ENCODE data around the gene FITM1.

Gene FITM1

GRCh38 chr14:24130380-24130716, at the start of gene FITM1:
Gene FITM1 (plus strand): TSS chr14:24130659. CDS start chr14:24131564, 905 bp downstream.
- H3K9me3 Mint-ChIP-seq: no peaks in the 10 kb centered on the region
- H3K4me3 Mint-ChIP-seq: no peak within 1 kb of the TSS
- no peaks in the 10 kb centered on the region for H3K27me3 Mint-ChIP-seq
- no peak for ATAC-seq
- H3K36me3 Mint-ChIP-seq: no peaks in the 10 kb centered on the region
- peaks cover 27% of the 10 kb centered on the region for H3K4me1 Mint-ChIP-seq
- H3K27ac Mint-ChIP-seq: peak within 1 kb of the TSS; percentile 63

DNA sequence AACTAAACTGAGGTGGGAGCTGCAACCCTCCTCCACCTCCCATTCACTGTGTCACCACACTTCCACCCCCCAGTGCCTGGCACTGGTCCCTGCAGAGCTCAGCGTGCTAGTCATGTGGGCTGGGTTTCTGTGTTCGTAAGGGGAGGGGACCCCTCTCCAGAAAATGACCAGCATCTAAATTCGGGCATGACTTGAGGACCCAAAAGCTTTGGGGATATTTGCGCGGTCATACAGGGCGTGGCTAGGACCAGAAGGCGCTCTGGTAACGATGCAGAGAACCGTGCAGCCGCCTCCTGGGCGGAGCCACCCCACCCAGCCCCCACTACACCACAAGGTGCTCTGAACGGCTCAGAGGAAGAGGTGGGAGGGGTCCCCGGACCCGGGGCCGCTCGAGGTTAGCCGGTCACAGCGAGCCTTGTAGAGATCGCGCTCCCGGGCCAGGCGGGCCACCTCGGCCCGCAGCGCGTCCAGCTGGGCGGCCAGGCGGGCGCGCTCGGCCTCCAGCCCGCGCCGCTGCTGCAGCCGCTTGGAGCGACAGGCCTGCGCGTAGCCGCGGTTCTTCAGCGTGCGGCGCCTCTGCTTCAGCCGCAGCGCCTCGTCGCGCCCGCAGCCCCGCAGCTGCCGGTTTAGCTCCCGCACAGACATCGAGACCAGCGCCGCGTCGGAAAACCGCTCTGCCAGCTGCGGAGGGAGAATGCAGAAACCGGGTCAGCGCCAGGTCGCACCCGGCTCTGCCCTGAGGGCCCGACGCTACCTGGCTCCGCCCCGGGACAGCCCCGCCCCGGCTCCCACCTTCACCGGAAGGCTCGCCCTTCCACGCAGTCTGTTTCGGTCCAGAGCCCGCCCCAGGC, 49.3 kb upstream of the FITM1 start:
- H3K27me3 Mint-ChIP-seq: no peaks in the 10 kb centered on the region
- H3K36me3 Mint-ChIP-seq: no peaks in the 10 kb centered on the region

GRCh38 chr14:24081739-24082211, 48.7 kb upstream of the FITM1 start:
- peak overlapping the region; percentile 91 for H3K27ac Mint-ChIP-seq
- H3K9me3 Mint-ChIP-seq: no peaks in the 10 kb centered on the region
- H3K4me3 Mint-ChIP-seq: peak overlapping the region; percentile 83
- no peaks in the 10 kb centered on the region for H3K36me3 Mint-ChIP-seq
- H3K4me1 Mint-ChIP-seq: peaks cover 42% of the 10 kb centered on the region
- ATAC-seq: no peak
- H3K27me3 Mint-ChIP-seq: no peaks in the 10 kb centered on the region

More for the DNA sequence above, 49.3 kb upstream of the FITM1 start:
- peak overlapping the region; percentile 83 for H3K4me3 Mint-ChIP-seq
- H3K9me3 Mint-ChIP-seq: no peaks in the 10 kb centered on the region
- peak; percentile 96 for ATAC-seq
- H3K27ac Mint-ChIP-seq: peak overlapping the region; percentile 91
- H3K4me1 Mint-ChIP-seq: peaks cover 49% of the 10 kb centered on the region

GRCh38 chr14:24082411-24083080, 47.9 kb upstream of the FITM1 start:
- Mint-ChIP-seq H3K36me3 (no peaks in the 10 kb centered on the region), H3K27me3 (no peaks in the 10 kb centered on the region), H3K4me3 (peak overlapping the region; percentile 83), H3K9me3 (no peaks in the 10 kb centered on the region), H3K4me1 (peaks cover 39% of the 10 kb centered on the region), H3K27ac (peak overlapping the region; percentile 91)
- ATAC-seq: no peak

- H3K4me3 Mint-ChIP-seq: no peak overlapping the region
- no peaks in the 10 kb centered on the region for H3K27me3 Mint-ChIP-seq
- peaks cover 37% of the 10 kb centered on the region for H3K4me1 Mint-ChIP-seq
- H3K9me3 Mint-ChIP-seq: no peaks in the 10 kb centered on the region
- no peaks in the 10 kb centered on the region for H3K36me3 Mint-ChIP-seq
- no peak for ATAC-seq
- no peak overlapping the region for H3K27ac Mint-ChIP-seq
Measured at GRCh38 chr14:24083462-24083861, 47.0 kb upstream of the FITM1 start.

GRCh38 chr14:24084440-24084839, 46.0 kb upstream of the FITM1 start:
- no peak for ATAC-seq
- no peak overlapping the region for H3K27ac Mint-ChIP-seq
- H3K9me3 Mint-ChIP-seq: no peaks in the 10 kb centered on the region
- H3K4me1 Mint-ChIP-seq: peaks cover 31% of the 10 kb centered on the region
- H3K36me3 Mint-ChIP-seq: no peaks in the 10 kb centered on the region
- no peaks in the 10 kb centered on the region for H3K27me3 Mint-ChIP-seq
- H3K4me3 Mint-ChIP-seq: no peak overlapping the region

DNA sequence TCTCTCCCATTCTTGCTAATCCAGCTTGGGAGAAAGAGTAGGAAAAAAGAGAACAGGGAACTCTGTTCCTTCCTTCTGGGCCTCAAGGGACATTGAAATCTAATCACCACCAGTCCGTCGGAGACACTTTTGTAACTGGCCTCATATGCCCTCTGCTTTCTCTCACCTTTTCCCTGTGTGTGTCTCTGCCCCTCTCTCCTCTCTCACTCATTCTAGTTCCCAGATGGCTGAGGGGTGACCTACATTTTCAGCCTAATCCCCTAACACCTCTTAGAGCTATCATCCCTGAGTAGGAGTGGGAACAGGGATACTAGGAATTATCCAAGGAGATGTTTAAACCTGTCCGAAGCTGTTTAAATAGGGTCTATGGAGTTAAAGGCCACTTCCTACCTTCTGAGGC, 45.2 kb upstream of the FITM1 start:
- ATAC-seq: no peak
- H3K4me3 Mint-ChIP-seq: no peak overlapping the region
- H3K27ac Mint-ChIP-seq: no peak overlapping the region
- H3K4me1 Mint-ChIP-seq: peaks cover 26% of the 10 kb centered on the region
- no peaks in the 10 kb centered on the region for H3K36me3 Mint-ChIP-seq
- H3K27me3 Mint-ChIP-seq: no peaks in the 10 kb centered on the region
- no peaks in the 10 kb centered on the region for H3K9me3 Mint-ChIP-seq

DNA sequence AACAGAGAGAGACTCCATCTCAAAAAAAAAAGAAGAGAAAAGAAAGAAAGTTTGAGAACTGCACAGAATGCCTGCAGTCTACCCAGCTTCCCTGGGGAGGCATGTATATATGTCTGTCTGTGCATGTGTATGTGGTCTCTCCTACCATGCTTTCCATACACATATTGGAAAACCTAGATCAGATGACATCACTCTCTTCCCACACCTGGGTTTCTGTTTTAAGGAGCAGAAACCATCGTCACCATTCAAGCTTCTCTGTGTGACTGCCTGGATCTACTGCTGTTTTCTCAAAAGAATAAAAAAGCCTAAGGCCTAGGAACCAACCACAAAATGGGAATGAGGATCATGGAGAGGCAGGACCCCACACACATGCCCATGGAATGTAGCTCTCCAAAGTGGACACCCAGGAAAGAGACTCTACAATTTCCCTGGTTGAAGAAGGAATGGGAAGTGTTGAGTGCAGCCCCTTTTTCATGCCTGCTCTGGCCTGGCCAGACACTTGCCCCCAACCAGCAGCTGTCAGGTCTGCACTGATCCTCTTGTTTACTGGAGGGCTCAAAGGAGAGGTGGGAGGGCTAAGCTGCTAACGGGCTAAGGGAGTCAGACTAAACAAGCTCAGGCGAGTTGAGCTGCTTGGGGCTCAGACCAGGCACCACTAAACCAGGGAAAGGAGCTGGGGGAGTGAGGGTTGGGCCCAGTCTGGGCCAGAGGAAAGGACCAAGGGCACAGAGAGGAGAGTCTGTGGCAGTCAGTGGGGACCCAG, 44.1 kb upstream of the FITM1 start:
- Mint-ChIP-seq H3K36me3 (no peaks in the 10 kb centered on the region), H3K27ac (no peak overlapping the region), H3K4me1 (peaks cover 26% of the 10 kb centered on the region), H3K4me3 (no peak overlapping the region), H3K9me3 (no peaks in the 10 kb centered on the region), H3K27me3 (no peaks in the 10 kb centered on the region)
- no peak for ATAC-seq

DNA sequence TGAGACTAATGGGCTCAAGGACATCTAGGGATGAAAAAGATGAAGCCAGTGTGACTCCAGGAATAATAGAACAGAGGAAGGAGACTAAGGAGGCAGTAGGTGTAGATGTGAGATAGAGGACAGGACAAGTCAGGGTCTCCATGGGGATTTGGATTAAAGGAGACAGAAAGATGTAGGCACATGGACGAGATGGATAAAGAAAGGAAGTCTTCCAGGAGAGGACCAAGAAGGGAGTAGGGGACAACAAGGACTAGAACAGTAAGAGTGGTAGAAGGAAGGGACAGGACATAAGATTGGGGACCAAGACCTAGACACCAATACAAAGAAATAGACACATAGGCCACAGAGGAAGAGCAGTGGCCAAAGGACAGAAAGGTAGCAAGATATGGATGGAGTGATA, 43.5 kb upstream of the FITM1 start:
- H3K27me3 Mint-ChIP-seq: no peaks in the 10 kb centered on the region
- H3K4me3 Mint-ChIP-seq: no peak overlapping the region
- no peak overlapping the region for H3K27ac Mint-ChIP-seq
- H3K36me3 Mint-ChIP-seq: no peaks in the 10 kb centered on the region
- no peak for ATAC-seq
- H3K9me3 Mint-ChIP-seq: no peaks in the 10 kb centered on the region
- H3K4me1 Mint-ChIP-seq: peaks cover 23% of the 10 kb centered on the region

DNA sequence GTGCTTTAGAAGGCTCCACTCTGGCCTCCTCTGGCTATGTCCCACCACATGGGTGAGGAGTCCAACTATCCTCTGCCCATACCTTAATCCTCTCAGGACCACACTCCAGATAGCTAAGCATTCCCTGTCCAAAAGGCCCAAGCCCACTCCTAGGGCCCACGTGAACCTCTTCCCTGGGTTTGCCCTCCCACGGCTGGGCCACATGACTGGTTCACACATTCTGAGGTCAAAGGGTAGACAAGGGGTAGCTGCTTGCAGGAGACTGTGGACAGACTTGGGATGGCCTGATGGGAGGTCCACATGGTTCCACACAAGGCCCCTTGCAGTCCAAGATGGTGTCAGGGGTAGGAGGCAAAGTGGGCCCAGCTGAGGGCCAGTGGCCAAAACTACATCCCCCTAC, 42.4 kb upstream of the FITM1 start:
- no peak for ATAC-seq
- H3K4me3 Mint-ChIP-seq: no peak overlapping the region
- no peak overlapping the region for H3K27ac Mint-ChIP-seq
- H3K36me3 Mint-ChIP-seq: no peaks in the 10 kb centered on the region
- H3K9me3 Mint-ChIP-seq: no peaks in the 10 kb centered on the region
- no peaks in the 10 kb centered on the region for H3K27me3 Mint-ChIP-seq
- peaks cover 18% of the 10 kb centered on the region for H3K4me1 Mint-ChIP-seq

- peaks cover 26% of the 10 kb centered on the region for H3K4me1 Mint-ChIP-seq
- no peaks in the 10 kb centered on the region for H3K9me3 Mint-ChIP-seq
- H3K27me3 Mint-ChIP-seq: no peaks in the 10 kb centered on the region
- H3K27ac Mint-ChIP-seq: no peak overlapping the region
- no peak for ATAC-seq
- H3K36me3 Mint-ChIP-seq: no peaks in the 10 kb centered on the region
- H3K4me3 Mint-ChIP-seq: no peak overlapping the region
Measured at GRCh38 chr14:24089890-24090289, 40.6 kb upstream of the FITM1 start.

- no peak overlapping the region for H3K4me3 Mint-ChIP-seq
- peaks cover 4% of the 10 kb centered on the region for H3K36me3 Mint-ChIP-seq
- no peaks in the 10 kb centered on the region for H3K27me3 Mint-ChIP-seq
- no peak for ATAC-seq
- H3K4me1 Mint-ChIP-seq: peaks cover 39% of the 10 kb centered on the region
- no peaks in the 10 kb centered on the region for H3K9me3 Mint-ChIP-seq
- peak overlapping the region; percentile 97 for H3K27ac Mint-ChIP-seq
Measured at GRCh38 chr14:24092110-24092504, 38.4 kb upstream of the FITM1 start.

DNA sequence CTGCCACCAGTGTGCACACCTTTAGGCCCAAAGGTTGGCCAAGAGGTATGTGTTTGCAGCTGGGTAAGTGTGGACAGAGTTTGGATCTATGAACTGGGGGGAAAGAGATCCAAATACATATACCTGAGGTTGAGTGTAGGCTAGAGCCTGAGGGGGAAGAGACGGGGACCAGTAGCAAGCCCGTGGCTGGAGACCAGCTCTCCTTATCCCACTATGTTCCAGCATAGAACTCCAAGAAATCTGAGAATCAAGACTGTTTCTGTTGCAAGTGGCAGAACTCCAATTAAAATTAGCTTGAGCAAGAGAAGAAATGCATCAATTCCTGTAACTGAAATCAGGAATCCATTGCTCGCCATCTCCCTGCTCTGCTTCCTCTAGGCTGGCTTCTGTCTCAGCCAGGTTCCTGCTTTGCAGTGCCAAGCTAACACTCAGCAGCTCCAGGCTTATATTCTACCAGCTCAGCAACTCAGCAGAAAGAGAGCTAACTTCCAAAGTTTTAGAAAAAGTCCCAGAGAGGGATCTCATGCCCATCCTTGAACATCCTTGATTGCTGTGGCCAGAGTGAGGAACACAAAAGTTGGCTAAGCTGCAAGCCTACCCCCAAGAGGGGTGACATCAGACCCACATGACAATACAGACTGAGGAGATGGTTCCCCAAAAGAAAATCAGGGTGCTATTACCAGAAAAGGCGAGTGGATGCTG, 37.8 kb upstream of the FITM1 start:
- H3K36me3 Mint-ChIP-seq: peaks cover 4% of the 10 kb centered on the region
- H3K9me3 Mint-ChIP-seq: no peaks in the 10 kb centered on the region
- H3K27me3 Mint-ChIP-seq: no peaks in the 10 kb centered on the region
- H3K27ac Mint-ChIP-seq: peak overlapping the region; percentile 97
- H3K4me3 Mint-ChIP-seq: peak overlapping the region; percentile 96
- peaks cover 39% of the 10 kb centered on the region for H3K4me1 Mint-ChIP-seq
- ATAC-seq: no peak

GRCh38 chr14:24093207-24093900, 37.1 kb upstream of the FITM1 start:
- Mint-ChIP-seq H3K4me3 (peak overlapping the region; percentile 96), H3K36me3 (peaks cover 4% of the 10 kb centered on the region), H3K27ac (peak overlapping the region; percentile 97), H3K9me3 (no peaks in the 10 kb centered on the region), H3K27me3 (no peaks in the 10 kb centered on the region), H3K4me1 (peaks cover 39% of the 10 kb centered on the region)
- no peak for ATAC-seq

Data from stimulated activated memory B cell treated with anti-CD40 and anti-IgM and Interleukin-4, amounts not matched to agents 10 μg/mL and 1 μg/mL and 100 μg/mL, for 72 hours (primary cell).